ENCODE data around the gene CYP17A1.

The CYP17A1 gene

GRCh38 chr10:102837230-102837721 lies at the start of gene CYP17A1:
Gene CYP17A1, minus strand, starts transcription at chr10:102837413. Its CDS starts 52 bp downstream, at chr10:102837361.
- Histone ChIP-seq H3K36me3 (ENCODE audit: control insufficient read depth, insufficient read depth, low read length) (no peaks in the 10 kb centered on the region), H3K27me3 (ENCODE audit: control insufficient read depth, insufficient read depth, low read length) (no peaks in the 10 kb centered on the region), H3K4me1 (ENCODE audit: control insufficient read depth, insufficient read depth, low read length) (peaks cover 1% of the 10 kb centered on the region; the same call in 1 of the 2 replicates), H3K4me3 (ENCODE audit: low read length) (no peak within 1 kb of the TSS), H3K9me3 (ENCODE audit: control insufficient read depth, insufficient read depth, low read length) (no peaks in the 10 kb centered on the region), H3K27ac (ENCODE audit: low read length) (no peak within 1 kb of the TSS)
- DNase-seq (ENCODE audit: low read depth, low spot score) = no peak
- WGBS (ENCODE audit: insufficient coverage, insufficient read length) = no CpG with 5 or more reads among the region's 5 CpGs

- Histone ChIP-seq H3K9me3 (ENCODE audit: control insufficient read depth, insufficient read depth, low read length) (no peaks in the 10 kb centered on the region), H3K4me3 (ENCODE audit: low read length) (no peak overlapping the region), H3K36me3 (ENCODE audit: control insufficient read depth, insufficient read depth, low read length) (no peaks in the 10 kb centered on the region), H3K27me3 (ENCODE audit: control insufficient read depth, insufficient read depth, low read length) (no peaks in the 10 kb centered on the region), H3K27ac (ENCODE audit: low read length) (no peak overlapping the region), H3K4me1 (ENCODE audit: control insufficient read depth, insufficient read depth, low read length) (no peaks in the 10 kb centered on the region)
- DNase-seq (ENCODE audit: low read depth, low spot score) = no peak
- WGBS (ENCODE audit: insufficient coverage, insufficient read length) = no CpG with 5 or more reads among the region's 2 CpGs
These were observed 43.0 kb upstream of the CYP17A1 start for GRCh38 chr10:102880256-102880655.

- Histone ChIP-seq H3K9me3 (ENCODE audit: control insufficient read depth, insufficient read depth, low read length) (no peaks in the 10 kb centered on the region), H3K27ac (ENCODE audit: low read length) (no peak overlapping the region), H3K4me3 (ENCODE audit: low read length) (no peak overlapping the region), H3K27me3 (ENCODE audit: control insufficient read depth, insufficient read depth, low read length) (no peaks in the 10 kb centered on the region), H3K36me3 (ENCODE audit: control insufficient read depth, insufficient read depth, low read length) (no peaks in the 10 kb centered on the region), H3K4me1 (ENCODE audit: control insufficient read depth, insufficient read depth, low read length) (no peaks in the 10 kb centered on the region)
- DNase-seq (ENCODE audit: low read depth, low spot score) = no peak
- no CpG with 5 or more reads among the region's 4 CpGs for WGBS (ENCODE audit: insufficient coverage, insufficient read length)
These were observed 41.4 kb upstream of the CYP17A1 start for GRCh38 chr10:102878629-102879028.

- H3K27me3 ChIP-seq (ENCODE audit: control insufficient read depth, insufficient read depth, low read length) = no peaks in the 10 kb centered on the region
- no CpG with 5 or more reads among the region's 2 CpGs for WGBS (ENCODE audit: insufficient coverage, insufficient read length)
- H3K4me1 ChIP-seq (ENCODE audit: control insufficient read depth, insufficient read depth, low read length) = no peaks in the 10 kb centered on the region
- no peaks in the 10 kb centered on the region for H3K36me3 ChIP-seq (ENCODE audit: control insufficient read depth, insufficient read depth, low read length)
- H3K4me3 ChIP-seq (ENCODE audit: low read length) = no peak overlapping the region
- DNase-seq (ENCODE audit: low read depth, low spot score) = no peak
- no peak overlapping the region for H3K27ac ChIP-seq (ENCODE audit: low read length)
- no peaks in the 10 kb centered on the region for H3K9me3 ChIP-seq (ENCODE audit: control insufficient read depth, insufficient read depth, low read length)
These were observed 39.5 kb upstream of the CYP17A1 start for GRCh38 chr10:102876747-102877153.

GRCh38 chr10:102872163-102872562 lies 35.0 kb upstream of the CYP17A1 start:
- H3K9me3 ChIP-seq (ENCODE audit: control insufficient read depth, insufficient read depth, low read length) = no peaks in the 10 kb centered on the region
- H3K4me3 ChIP-seq (ENCODE audit: low read length) = no peak overlapping the region
- no peak for DNase-seq (ENCODE audit: low read depth, low spot score)
- no peak overlapping the region for H3K27ac ChIP-seq (ENCODE audit: low read length)
- H3K36me3 ChIP-seq (ENCODE audit: control insufficient read depth, insufficient read depth, low read length) = no peaks in the 10 kb centered on the region
- H3K4me1 ChIP-seq (ENCODE audit: control insufficient read depth, insufficient read depth, low read length) = 0 out of 2 replicates have a peak, but pooled peaks cover 2% of the 10 kb centered on the region
- H3K27me3 ChIP-seq (ENCODE audit: control insufficient read depth, insufficient read depth, low read length) = no peaks in the 10 kb centered on the region
- 100% methylated on average over 1 of the region's 4 CpGs for WGBS (ENCODE audit: insufficient coverage, insufficient read length)

GRCh38 chr10:102870221-102870620 lies 33.0 kb upstream of the CYP17A1 start:
- Histone ChIP-seq H3K9me3 (ENCODE audit: control insufficient read depth, insufficient read depth, low read length) (no peaks in the 10 kb centered on the region), H3K27me3 (ENCODE audit: control insufficient read depth, insufficient read depth, low read length) (no peaks in the 10 kb centered on the region), H3K36me3 (ENCODE audit: control insufficient read depth, insufficient read depth, low read length) (no peaks in the 10 kb centered on the region), H3K27ac (ENCODE audit: low read length) (no peak overlapping the region), H3K4me3 (ENCODE audit: low read length) (peak overlapping the region; percentile 49; the same call in 1 of the 2 replicates), H3K4me1 (ENCODE audit: control insufficient read depth, insufficient read depth, low read length) (0 out of 2 replicates have a peak, but pooled peaks cover 2% of the 10 kb centered on the region)
- DNase-seq (ENCODE audit: low read depth, low spot score) = no peak
- WGBS (ENCODE audit: insufficient coverage, insufficient read length) = no CpG with 5 or more reads among the region's 10 CpGs

GRCh38 chr10:102869258-102870198 lies 32.3 kb upstream of the CYP17A1 start, which contains the start of gene AS3MT:
Gene AS3MT, plus strand, starts transcription at chr10:102869470. Its CDS starts 123 bp downstream, at chr10:102869593.
- Histone ChIP-seq H3K27ac (ENCODE audit: low read length) (no peak within 1 kb of the TSS), H3K4me1 (ENCODE audit: control insufficient read depth, insufficient read depth, low read length) (0 out of 2 replicates have a peak, but pooled peaks cover 2% of the 10 kb centered on the region), H3K36me3 (ENCODE audit: control insufficient read depth, insufficient read depth, low read length) (no peaks in the 10 kb centered on the region), H3K4me3 (ENCODE audit: low read length) (peak within 1 kb of the TSS; percentile 49; the same call in 1 of the 2 replicates), H3K27me3 (ENCODE audit: control insufficient read depth, insufficient read depth, low read length) (no peaks in the 10 kb centered on the region), H3K9me3 (ENCODE audit: control insufficient read depth, insufficient read depth, low read length) (no peaks in the 10 kb centered on the region)
- no CpG with 5 or more reads among the region's 63 CpGs for WGBS (ENCODE audit: insufficient coverage, insufficient read length)
- peak; percentile 43 for DNase-seq (ENCODE audit: low read depth, low spot score)

GRCh38 chr10:102868911-102869257 lies 31.7 kb upstream of the CYP17A1 start:
- H3K27me3 ChIP-seq (ENCODE audit: control insufficient read depth, insufficient read depth, low read length) = no peaks in the 10 kb centered on the region
- H3K9me3 ChIP-seq (ENCODE audit: control insufficient read depth, insufficient read depth, low read length) = no peaks in the 10 kb centered on the region
- DNase-seq (ENCODE audit: low read depth, low spot score) = no peak
- 0 out of 2 replicates have a peak, but pooled peaks cover 2% of the 10 kb centered on the region for H3K4me1 ChIP-seq (ENCODE audit: control insufficient read depth, insufficient read depth, low read length)
- H3K4me3 ChIP-seq (ENCODE audit: low read length) = peak overlapping the region; percentile 49; the same call in 1 of the 2 replicates
- no peaks in the 10 kb centered on the region for H3K36me3 ChIP-seq (ENCODE audit: control insufficient read depth, insufficient read depth, low read length)
- WGBS (ENCODE audit: insufficient coverage, insufficient read length) = no CpG with 5 or more reads among the region's 5 CpGs
- no peak overlapping the region for H3K27ac ChIP-seq (ENCODE audit: low read length)

- WGBS (ENCODE audit: insufficient coverage, insufficient read length) = 100% methylated on average over 1 of the region's 3 CpGs
- no peak overlapping the region for H3K27ac ChIP-seq (ENCODE audit: low read length)
- H3K36me3 ChIP-seq (ENCODE audit: control insufficient read depth, insufficient read depth, low read length) = no peaks in the 10 kb centered on the region
- no peak overlapping the region for H3K4me3 ChIP-seq (ENCODE audit: low read length)
- no peaks in the 10 kb centered on the region for H3K9me3 ChIP-seq (ENCODE audit: control insufficient read depth, insufficient read depth, low read length)
- DNase-seq (ENCODE audit: low read depth, low spot score) = no peak
- no peaks in the 10 kb centered on the region for H3K27me3 ChIP-seq (ENCODE audit: control insufficient read depth, insufficient read depth, low read length)
- H3K4me1 ChIP-seq (ENCODE audit: control insufficient read depth, insufficient read depth, low read length) = 0 out of 2 replicates have a peak, but pooled peaks cover under 1% of the 10 kb centered on the region
These were observed 28.4 kb upstream of the CYP17A1 start for GRCh38 chr10:102865620-102866019.

GRCh38 chr10:102863660-102864059 lies 26.4 kb upstream of the CYP17A1 start:
- no peaks in the 10 kb centered on the region for H3K36me3 ChIP-seq (ENCODE audit: control insufficient read depth, insufficient read depth, low read length)
- no peak for DNase-seq (ENCODE audit: low read depth, low spot score)
- no peaks in the 10 kb centered on the region for H3K4me1 ChIP-seq (ENCODE audit: control insufficient read depth, insufficient read depth, low read length)
- H3K4me3 ChIP-seq (ENCODE audit: low read length) = no peak overlapping the region
- no CpG with 5 or more reads among the region's 2 CpGs for WGBS (ENCODE audit: insufficient coverage, insufficient read length)
- no peaks in the 10 kb centered on the region for H3K9me3 ChIP-seq (ENCODE audit: control insufficient read depth, insufficient read depth, low read length)
- no peaks in the 10 kb centered on the region for H3K27me3 ChIP-seq (ENCODE audit: control insufficient read depth, insufficient read depth, low read length)
- H3K27ac ChIP-seq (ENCODE audit: low read length) = no peak overlapping the region
